ENCODE measurements around the gene RPP38.

RPP38 gene

DNA sequence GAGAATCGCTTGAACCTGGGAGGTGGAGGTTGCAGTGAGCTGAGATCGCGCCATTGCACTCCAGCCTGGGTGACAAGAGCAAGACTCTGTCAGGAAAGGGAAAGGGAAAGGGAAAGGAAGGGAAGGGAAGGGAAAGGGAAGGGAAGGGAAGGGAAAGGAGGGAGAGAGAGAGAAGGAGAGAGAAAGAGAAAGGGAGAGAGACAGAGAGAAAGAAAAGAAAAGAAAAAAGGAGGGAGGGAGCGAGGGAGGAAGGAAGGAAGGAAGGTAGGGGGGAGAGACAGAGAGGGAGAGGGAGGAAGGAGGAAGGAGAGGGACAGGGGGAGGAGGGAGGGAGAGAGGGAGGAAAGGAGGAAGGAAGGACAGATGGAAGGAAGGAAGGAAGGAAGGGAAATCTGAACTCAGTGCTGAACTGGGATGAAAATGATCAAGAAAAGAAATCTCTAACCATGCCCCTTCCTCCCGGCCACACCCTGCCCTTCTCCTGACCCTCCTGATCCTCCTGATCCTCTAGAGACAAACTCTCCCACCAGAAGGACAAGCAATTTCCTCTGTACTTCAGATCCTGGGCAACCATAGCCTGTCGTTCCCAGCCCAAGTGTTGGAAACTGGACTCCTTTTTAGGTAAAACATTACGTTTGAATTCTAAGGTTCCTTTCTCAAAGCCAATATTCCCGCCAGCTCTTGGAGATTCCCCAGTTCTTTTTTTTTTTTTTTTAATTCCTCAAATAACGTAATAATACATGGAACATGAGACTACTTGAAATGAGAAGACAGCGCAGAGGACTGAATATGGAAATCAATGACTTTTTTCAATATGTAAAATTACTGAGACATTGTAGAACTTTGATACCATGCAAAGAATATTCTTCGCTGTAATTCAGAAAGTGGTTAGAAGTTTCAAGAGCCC is 39.2 kb downstream of the RPP38 start:
- H3K4me1 ChIP-seq (ENCODE audit: control insufficient read depth, insufficient read depth, low read length, poor library complexity, severe bottlenecking): no peaks in the 10 kb centered on the region
- no peak overlapping the region for H3K4me3 ChIP-seq (ENCODE audit: extremely low read depth, insufficient read depth, low read length, poor library complexity, severe bottlenecking)
- H3K9me3 ChIP-seq (ENCODE audit: control insufficient read depth, low read length): no peaks in the 10 kb centered on the region
- 87 to 94% methylated on average over 8 to 9 of the region's 11 CpGs for WGBS, 2 experiments (ENCODE audit: insufficient coverage in 2 of 2)
- H3K36me3 ChIP-seq (ENCODE audit: control insufficient read depth, insufficient read depth, low read length): peaks cover 59% of the 10 kb centered on the region
- H3K27ac ChIP-seq (ENCODE audit: low read depth, low read length, severe bottlenecking): no peak overlapping the region

DNA sequence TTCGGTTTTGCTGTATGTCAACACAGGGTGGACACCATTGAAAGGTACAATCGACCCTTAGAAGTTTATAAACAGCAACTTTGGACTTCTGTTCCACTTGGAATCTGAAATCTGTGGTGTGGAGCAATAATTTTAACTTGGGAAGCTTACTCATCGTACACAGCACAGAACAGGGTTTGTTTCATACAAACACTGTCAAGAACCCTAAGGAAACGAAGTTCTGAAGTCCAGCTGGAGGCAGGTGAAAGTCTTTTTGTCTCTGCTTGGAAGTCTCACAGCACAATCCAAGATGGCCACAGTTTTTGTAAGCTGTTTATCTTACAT is 39.8 kb downstream of the RPP38 start:
- Histone ChIP-seq H3K27ac (ENCODE audit: low read depth, low read length, severe bottlenecking) (no peak overlapping the region), H3K36me3 (ENCODE audit: control insufficient read depth, insufficient read depth, low read length) (peaks cover 55% of the 10 kb centered on the region), H3K9me3 (ENCODE audit: control insufficient read depth, low read length) (no peaks in the 10 kb centered on the region), H3K4me3 (ENCODE audit: extremely low read depth, insufficient read depth, low read length, poor library complexity, severe bottlenecking) (no peak overlapping the region), H3K4me1 (ENCODE audit: control insufficient read depth, insufficient read depth, low read length, poor library complexity, severe bottlenecking) (no peaks in the 10 kb centered on the region)
- WGBS, 2 experiments (ENCODE audit: insufficient coverage in 2 of 2): 89 to 93% methylated on average over 3 to 4 of the region's 4 CpGs

DNA sequence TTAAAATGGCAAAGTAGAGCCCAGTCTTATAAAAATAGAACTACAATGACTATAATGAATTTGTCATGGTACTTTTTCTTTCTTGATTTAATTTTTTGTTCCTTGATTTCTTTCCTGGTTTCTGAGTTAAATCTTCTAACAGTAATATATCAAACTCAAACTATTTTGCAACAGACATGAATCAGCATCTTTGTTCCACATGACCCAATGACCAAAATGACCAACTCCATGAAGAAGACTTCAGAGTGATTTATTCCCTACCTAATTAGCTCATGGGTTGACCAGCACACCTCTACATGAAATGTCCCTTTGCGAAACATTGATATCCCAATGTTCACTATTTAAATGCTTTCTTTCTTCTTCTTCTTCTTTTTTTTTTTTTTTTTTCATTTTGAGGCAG is 40.5 kb downstream of the RPP38 start:
- no peaks in the 10 kb centered on the region for H3K4me1 ChIP-seq (ENCODE audit: control insufficient read depth, insufficient read depth, low read length, poor library complexity, severe bottlenecking)
- H3K9me3 ChIP-seq (ENCODE audit: control insufficient read depth, low read length): no peaks in the 10 kb centered on the region
- peaks cover 49% of the 10 kb centered on the region for H3K36me3 ChIP-seq (ENCODE audit: control insufficient read depth, insufficient read depth, low read length)
- no peak overlapping the region for H3K27ac ChIP-seq (ENCODE audit: low read depth, low read length, severe bottlenecking)
- 70 to 100% methylated on average over 1 of the region's 1 CpG for WGBS, 2 experiments (ENCODE audit: insufficient coverage in 2 of 2)
- no peak overlapping the region for H3K4me3 ChIP-seq (ENCODE audit: extremely low read depth, insufficient read depth, low read length, poor library complexity, severe bottlenecking)

DNA sequence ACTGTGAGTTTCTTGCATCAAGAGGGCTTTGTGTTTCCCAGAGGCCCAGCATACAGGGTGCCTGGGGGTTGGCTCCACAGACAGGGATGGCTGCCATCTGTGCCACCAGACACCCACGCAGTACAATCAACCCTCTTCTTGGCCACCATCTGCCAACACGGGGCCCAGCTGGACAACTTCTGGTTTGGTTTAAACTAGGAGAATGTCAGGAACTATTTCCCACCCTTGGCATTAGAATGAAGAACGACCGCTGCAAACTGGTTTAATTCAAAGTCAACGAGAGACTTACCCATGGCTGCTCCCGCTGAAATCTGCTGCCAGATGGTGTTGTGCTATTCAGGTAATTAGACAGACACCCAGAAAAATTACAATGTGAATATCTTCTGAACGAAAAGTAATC is 43.5 kb downstream of the RPP38 start:
- Histone ChIP-seq H3K9me3 (ENCODE audit: control insufficient read depth, low read length) (no peaks in the 10 kb centered on the region), H3K36me3 (ENCODE audit: control insufficient read depth, insufficient read depth, low read length) (peaks cover 18% of the 10 kb centered on the region), H3K27ac (ENCODE audit: low read depth, low read length, severe bottlenecking) (no peak overlapping the region), H3K4me3 (ENCODE audit: extremely low read depth, insufficient read depth, low read length, poor library complexity, severe bottlenecking) (no peak overlapping the region), H3K4me1 (ENCODE audit: control insufficient read depth, insufficient read depth, low read length, poor library complexity, severe bottlenecking) (no peaks in the 10 kb centered on the region)
- WGBS, 2 experiments (ENCODE audit: insufficient coverage in 2 of 2): 80% methylated on average over 1 of the region's 7 CpGs; no CpG with 5 or more reads in 1 of the 2 experiments

DNA sequence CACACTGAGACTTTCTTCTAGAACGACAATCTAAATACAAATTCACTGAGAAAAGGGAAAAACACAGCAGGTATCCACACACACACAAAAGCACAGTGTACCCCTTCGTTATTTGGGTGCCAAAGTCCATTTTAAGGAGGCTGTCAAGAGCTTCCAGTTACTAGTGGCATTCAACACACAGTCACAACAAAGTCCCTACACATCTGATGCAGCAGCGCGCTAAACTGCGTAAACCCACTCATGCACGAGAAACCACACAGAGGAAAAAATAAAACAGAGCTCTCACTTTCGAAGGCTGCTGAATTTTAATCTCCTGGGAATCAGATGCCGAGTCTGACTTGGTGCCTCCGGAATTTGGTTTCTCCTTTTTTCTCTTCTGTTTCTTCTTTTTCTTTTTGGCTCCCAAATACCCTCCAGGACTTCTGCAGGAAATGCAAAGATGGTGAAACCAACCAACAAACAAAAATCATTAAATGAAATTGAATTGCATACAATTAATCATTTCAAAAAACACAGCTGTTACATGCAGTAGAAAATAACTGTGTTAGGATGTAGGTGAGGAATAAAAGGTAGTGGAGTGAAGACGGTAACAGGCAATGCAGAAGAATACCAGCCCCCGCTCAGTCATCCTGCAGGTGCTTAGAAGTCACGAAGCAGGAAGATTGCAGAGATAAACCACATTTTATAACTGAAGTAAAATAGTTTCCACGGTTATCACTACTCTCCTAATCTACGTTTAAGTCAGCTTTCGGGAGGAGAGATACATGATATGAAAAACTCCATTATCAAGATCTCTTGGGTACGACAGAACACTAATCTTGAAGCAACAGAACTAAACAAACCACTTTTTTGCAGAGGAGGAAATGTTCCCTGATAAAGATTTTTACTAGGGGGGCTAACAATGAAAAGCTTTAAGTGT is 44.2 kb downstream of the RPP38 start:
- peaks cover 18% of the 10 kb centered on the region for H3K36me3 ChIP-seq (ENCODE audit: control insufficient read depth, insufficient read depth, low read length)
- 92 to 95% methylated on average over 10 to 12 of the region's 16 CpGs for WGBS, 2 experiments (ENCODE audit: insufficient coverage in 2 of 2)
- no peak overlapping the region for H3K4me3 ChIP-seq (ENCODE audit: extremely low read depth, insufficient read depth, low read length, poor library complexity, severe bottlenecking)
- no peak overlapping the region for H3K27ac ChIP-seq (ENCODE audit: low read depth, low read length, severe bottlenecking)
- H3K9me3 ChIP-seq (ENCODE audit: control insufficient read depth, low read length): no peaks in the 10 kb centered on the region
- no peaks in the 10 kb centered on the region for H3K4me1 ChIP-seq (ENCODE audit: control insufficient read depth, insufficient read depth, low read length, poor library complexity, severe bottlenecking)

DNA sequence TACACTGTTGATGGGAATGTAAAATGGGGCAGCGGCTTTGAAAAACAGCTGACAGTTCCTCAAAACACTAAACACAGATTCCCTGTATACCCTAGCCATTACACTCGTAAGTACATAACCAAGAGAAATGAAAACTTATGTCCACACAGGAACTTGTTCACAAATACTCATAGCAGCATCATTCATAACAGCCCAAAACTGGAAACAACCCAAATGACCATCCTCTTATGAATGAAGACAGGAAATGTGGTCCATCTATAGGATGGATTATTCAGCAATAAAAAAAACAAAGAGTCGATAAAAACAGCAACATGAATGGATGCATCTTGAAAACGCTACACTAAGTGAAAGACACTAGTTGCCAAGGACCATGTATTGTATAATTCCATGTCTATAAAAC is 47.6 kb downstream of the RPP38 start:
- WGBS, 2 experiments (ENCODE audit: insufficient coverage in 2 of 2): 92 to 100% methylated on average over 3 of the region's 4 CpGs
- Histone ChIP-seq H3K4me3 (ENCODE audit: extremely low read depth, insufficient read depth, low read length, poor library complexity, severe bottlenecking) (no peak overlapping the region), H3K4me1 (ENCODE audit: control insufficient read depth, insufficient read depth, low read length, poor library complexity, severe bottlenecking) (no peaks in the 10 kb centered on the region), H3K36me3 (ENCODE audit: control insufficient read depth, insufficient read depth, low read length) (peaks cover 7% of the 10 kb centered on the region), H3K9me3 (ENCODE audit: control insufficient read depth, low read length) (no peaks in the 10 kb centered on the region), H3K27ac (ENCODE audit: low read depth, low read length, severe bottlenecking) (no peak overlapping the region)

DNA sequence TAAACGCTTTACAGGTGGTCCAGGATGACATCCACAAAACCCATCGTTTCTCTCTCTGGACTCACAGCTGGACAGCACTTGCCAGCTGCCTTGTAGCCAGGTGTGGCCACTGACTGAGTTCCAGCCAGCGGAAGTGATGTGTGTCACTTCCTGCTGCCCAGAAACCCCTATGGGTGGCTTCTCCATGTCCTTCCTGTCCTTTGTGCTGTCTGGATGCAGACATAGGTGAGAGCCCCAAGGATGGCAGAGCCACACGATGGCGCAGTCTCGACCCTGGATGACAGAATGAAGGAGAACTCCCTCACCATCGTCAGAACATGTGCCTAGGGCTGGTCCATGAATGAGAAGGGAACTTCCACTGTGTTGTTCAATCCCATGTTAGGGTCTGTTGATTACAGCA is 49.2 kb downstream of the RPP38 start:
- Histone ChIP-seq H3K4me3 (ENCODE audit: extremely low read depth, insufficient read depth, low read length, poor library complexity, severe bottlenecking) (no peak overlapping the region), H3K27ac (ENCODE audit: low read depth, low read length, severe bottlenecking) (no peak overlapping the region)
- WGBS, 2 experiments (ENCODE audit: insufficient coverage in 2 of 2): 89 to 91% methylated on average over 7 of the region's 7 CpGs

DNA sequence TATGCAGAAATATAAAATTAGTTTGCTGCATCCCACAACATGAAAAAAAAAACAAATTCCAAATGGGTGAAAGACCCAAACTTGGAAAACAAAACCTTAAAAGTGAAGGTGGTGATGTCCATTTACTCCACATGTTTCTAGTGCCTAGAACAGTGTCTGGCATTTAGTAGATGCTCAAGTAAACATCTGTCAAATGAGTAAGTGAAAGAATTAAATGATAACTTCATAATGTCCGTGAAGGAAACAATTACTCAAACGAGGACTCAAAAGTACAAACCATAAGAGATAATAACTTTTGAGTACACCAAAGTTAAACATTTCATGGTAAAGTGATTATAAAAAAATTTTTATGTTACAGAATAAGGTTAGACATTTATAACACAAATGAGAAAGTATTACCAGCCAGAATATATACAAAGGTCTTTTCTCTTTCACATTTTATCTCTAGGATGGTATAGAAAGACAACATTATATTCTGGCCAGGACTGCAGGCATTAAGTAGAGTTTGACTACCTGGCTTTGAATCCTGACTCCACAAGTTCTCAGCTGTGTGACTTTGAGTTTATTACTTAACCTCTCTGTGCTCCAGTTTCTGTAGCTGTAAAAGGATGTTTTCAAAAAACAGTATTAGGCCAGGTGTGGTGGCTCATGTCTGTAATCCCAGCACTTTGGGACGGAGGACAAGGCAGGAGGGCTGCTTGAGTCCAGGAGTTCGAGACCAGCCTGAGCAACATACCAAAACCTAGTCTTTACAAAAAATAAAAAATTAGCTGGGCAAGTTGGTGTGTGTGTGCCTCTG is 50.6 kb downstream of the RPP38 start:
- Histone ChIP-seq H3K27ac (ENCODE audit: low read depth, low read length, severe bottlenecking) (no peak overlapping the region), H3K36me3 (ENCODE audit: control insufficient read depth, insufficient read depth, low read length) (no peaks in the 10 kb centered on the region), H3K4me3 (ENCODE audit: extremely low read depth, insufficient read depth, low read length, poor library complexity, severe bottlenecking) (no peak overlapping the region), H3K9me3 (ENCODE audit: control insufficient read depth, low read length) (no peaks in the 10 kb centered on the region), H3K4me1 (ENCODE audit: control insufficient read depth, insufficient read depth, low read length, poor library complexity, severe bottlenecking) (no peaks in the 10 kb centered on the region)
- 100% methylated on average over 1 of the region's 4 CpGs for WGBS, 2 experiments (ENCODE audit: insufficient coverage in 2 of 2)

More for the DNA sequence above, 49.2 kb downstream of the RPP38 start:
- H3K4me1 ChIP-seq (ENCODE audit: control insufficient read depth, insufficient read depth, low read length, poor library complexity, severe bottlenecking): no peaks in the 10 kb centered on the region
- no peaks in the 10 kb centered on the region for H3K36me3 ChIP-seq (ENCODE audit: control insufficient read depth, insufficient read depth, low read length)
- no peaks in the 10 kb centered on the region for H3K9me3 ChIP-seq (ENCODE audit: control insufficient read depth, low read length)

DNA sequence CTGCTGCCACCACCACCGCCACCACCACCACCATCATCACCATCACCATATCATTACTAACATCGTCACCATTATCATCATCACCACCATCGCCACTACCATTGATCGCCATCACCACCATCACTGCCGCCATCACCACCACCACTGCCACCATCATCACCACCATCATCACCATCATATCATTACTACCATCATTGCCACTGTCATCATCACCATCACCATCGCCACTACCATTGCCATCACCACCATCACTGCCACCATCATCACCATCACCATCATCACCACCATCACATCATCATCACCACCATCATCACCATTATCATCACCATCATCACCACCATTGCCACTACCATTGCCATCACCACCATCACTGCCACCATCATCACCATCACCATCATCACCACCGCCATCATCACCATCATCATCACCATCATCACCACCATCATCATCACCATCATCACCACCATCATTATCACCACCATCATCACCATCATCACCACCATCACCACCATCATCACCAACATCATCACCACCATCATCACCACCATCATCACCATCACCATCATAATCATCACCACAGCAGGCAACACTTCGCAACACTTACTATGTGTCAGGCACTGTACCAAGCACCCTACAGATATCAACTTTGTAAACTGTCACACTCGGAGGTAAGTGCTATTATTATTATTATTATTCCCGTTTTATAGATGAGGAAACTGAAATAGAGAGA is 52.1 kb downstream of the RPP38 start:
- Histone ChIP-seq H3K36me3 (ENCODE audit: control insufficient read depth, insufficient read depth, low read length) (peaks cover 3% of the 10 kb centered on the region), H3K27ac (ENCODE audit: low read depth, low read length, severe bottlenecking) (no peak overlapping the region), H3K4me3 (ENCODE audit: extremely low read depth, insufficient read depth, low read length, poor library complexity, severe bottlenecking) (no peak overlapping the region), H3K9me3 (ENCODE audit: control insufficient read depth, low read length) (no peaks in the 10 kb centered on the region), H3K4me1 (ENCODE audit: control insufficient read depth, insufficient read depth, low read length, poor library complexity, severe bottlenecking) (no peaks in the 10 kb centered on the region)
- 92 to 93% methylated on average over 5 to 7 of the region's 10 CpGs for WGBS, 2 experiments (ENCODE audit: insufficient coverage in 2 of 2)

DNA sequence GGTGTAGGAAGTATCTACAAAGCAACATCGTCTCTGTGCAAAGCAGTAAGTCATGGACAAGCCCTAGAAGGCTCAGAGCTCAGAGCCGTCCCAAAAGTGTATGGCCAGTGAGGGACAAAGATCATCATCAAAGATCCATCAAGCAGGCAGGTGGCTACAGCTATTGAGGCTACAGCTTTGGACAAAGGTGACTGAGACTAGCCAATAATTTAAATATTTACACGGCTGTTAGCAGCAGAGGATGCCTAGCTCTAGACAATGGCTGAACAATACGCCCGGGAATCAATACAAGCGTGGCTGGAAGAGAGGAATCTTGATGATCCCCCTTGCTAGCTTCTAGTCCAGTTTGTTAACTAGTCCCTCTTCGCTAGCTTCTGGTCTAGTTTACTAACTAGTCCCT is 53.4 kb downstream of the RPP38 start:
- H3K27ac ChIP-seq (ENCODE audit: low read depth, low read length, severe bottlenecking): no peak overlapping the region
- H3K4me1 ChIP-seq (ENCODE audit: control insufficient read depth, insufficient read depth, low read length, poor library complexity, severe bottlenecking): no peaks in the 10 kb centered on the region
- 94 to 100% methylated on average over 5 to 6 of the region's 7 CpGs for WGBS, 2 experiments (ENCODE audit: insufficient coverage in 2 of 2)
- no peak overlapping the region for H3K4me3 ChIP-seq (ENCODE audit: extremely low read depth, insufficient read depth, low read length, poor library complexity, severe bottlenecking)
- no peaks in the 10 kb centered on the region for H3K9me3 ChIP-seq (ENCODE audit: control insufficient read depth, low read length)
- peaks cover 3% of the 10 kb centered on the region for H3K36me3 ChIP-seq (ENCODE audit: control insufficient read depth, insufficient read depth, low read length)
